ENCODE results near the gene CCDC3.

The CCDC3 gene

DNA sequence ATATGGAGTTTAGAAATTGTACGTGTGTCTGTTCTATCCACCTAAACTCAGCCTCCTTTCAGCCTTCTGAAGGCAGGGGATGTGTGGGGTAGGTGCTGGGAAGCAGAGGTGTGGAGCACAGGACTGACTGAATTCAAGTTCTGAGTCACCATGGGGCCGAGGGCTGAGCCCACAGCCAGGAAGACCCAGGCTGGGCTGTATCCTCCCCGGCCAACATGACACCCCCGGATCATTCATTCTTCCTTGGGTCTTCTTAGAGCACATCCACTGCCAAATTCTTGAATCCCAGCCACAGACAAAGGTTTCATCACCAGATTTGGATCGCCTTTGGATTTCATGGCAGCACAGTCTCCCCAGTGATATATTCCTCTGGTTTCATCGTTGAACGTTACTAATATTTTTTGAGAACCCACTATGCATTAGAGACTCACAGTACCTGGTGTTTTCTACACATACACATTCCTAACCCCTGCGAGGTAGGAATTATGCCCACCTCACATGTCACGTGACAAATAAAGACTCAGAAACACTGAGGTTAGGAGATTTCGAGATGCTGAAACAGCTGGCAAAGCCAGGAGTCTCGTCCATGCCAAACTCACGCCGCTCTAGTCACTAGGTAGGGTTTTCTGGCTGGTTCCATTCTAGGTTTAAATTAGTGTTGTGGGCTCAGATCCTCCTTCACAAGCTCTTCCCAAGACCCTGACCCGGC, 26.9 kb downstream of the CCDC3 start:
- H3K4me1 ChIP-seq (ENCODE audit: insufficient read depth, low read length, severe bottlenecking) = no peaks in the 10 kb centered on the region
- no peaks in the 10 kb centered on the region for H3K9me3 ChIP-seq (ENCODE audit: low read length)
- H3K9me2 ChIP-seq (ENCODE audit: low read depth, low read length) = no peaks in the 10 kb centered on the region
- H3K4me3 ChIP-seq (ENCODE audit: low read depth, low read length, poor library complexity, severe bottlenecking) = no peak overlapping the region
- no peak overlapping the region for H3K27ac ChIP-seq (ENCODE audit: low read depth, low read length, poor library complexity, severe bottlenecking)
- no peaks in the 10 kb centered on the region for H4K20me1 ChIP-seq (ENCODE audit: insufficient read depth, low read length)
- H3K36me3 ChIP-seq (ENCODE audit: insufficient read depth, low read length) = no peaks in the 10 kb centered on the region
- H3K4me2 ChIP-seq (ENCODE audit: low read length) = no peak overlapping the region
- TF ChIP-seq, protein P1, sequence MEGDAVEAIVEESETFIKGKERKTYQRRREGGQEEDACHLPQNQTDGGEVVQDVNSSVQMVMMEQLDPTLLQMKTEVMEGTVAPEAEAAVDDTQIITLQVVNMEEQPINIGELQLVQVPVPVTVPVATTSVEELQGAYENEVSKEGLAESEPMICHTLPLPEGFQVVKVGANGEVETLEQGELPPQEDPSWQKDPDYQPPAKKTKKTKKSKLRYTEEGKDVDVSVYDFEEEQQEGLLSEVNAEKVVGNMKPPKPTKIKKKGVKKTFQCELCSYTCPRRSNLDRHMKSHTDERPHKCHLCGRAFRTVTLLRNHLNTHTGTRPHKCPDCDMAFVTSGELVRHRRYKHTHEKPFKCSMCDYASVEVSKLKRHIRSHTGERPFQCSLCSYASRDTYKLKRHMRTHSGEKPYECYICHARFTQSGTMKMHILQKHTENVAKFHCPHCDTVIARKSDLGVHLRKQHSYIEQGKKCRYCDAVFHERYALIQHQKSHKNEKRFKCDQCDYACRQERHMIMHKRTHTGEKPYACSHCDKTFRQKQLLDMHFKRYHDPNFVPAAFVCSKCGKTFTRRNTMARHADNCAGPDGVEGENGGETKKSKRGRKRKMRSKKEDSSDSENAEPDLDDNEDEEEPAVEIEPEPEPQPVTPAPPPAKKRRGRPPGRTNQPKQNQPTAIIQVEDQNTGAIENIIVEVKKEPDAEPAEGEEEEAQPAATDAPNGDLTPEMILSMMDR (IDR thresholded peaks at IDR 0.05; ENCODE audit: low read length) = no peak
- no peak for TF ChIP-seq EZH2 (IDR thresholded peaks at IDR 0.05; ENCODE audit: borderline replicate concordance, low read length)
- H3F3A ChIP-seq (ENCODE audit: insufficient read depth, low read length) = no peaks in the 10 kb centered on the region
- no peak overlapping the region for H2AFZ ChIP-seq (ENCODE audit: low read length)
- H3K79me2 ChIP-seq (ENCODE audit: insufficient read depth, low read length) = no peaks in the 10 kb centered on the region
- H3K27me3 ChIP-seq (ENCODE audit: insufficient read depth, low read length) = no peaks in the 10 kb centered on the region
- H3K9ac ChIP-seq (ENCODE audit: low read length) = no peak overlapping the region

DNA sequence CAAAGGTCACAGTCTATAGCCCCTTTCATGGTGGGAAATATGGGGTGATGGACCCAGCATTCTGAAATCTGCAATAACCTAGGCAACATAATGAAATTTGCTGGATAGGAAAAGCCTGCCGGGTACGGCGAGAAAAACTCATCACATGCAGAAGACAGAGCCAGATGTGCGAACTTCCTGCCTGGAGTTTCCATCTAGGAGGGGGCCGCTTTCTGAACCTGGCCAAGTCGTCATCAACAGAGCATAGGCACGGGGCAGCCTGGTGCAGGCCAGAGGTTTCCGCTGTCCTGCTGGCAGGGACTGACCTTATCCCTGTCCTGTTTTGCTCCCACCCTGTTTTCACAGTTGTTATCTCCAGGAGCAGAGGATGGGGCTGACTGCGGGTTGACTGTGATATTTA, 27.4 kb downstream of the CCDC3 start:
- H3K27me3 ChIP-seq (ENCODE audit: insufficient read depth, low read length) = no peaks in the 10 kb centered on the region
- H3K9me3 ChIP-seq (ENCODE audit: low read length) = no peaks in the 10 kb centered on the region
- no peak overlapping the region for H3K9ac ChIP-seq (ENCODE audit: low read length)
- H3K4me3 ChIP-seq (ENCODE audit: low read depth, low read length, poor library complexity, severe bottlenecking) = no peak overlapping the region
- TF ChIP-seq, protein P1 (IDR thresholded peaks at IDR 0.05; ENCODE audit: low read length) = no peak
- TF ChIP-seq EZH2 (IDR thresholded peaks at IDR 0.05; ENCODE audit: borderline replicate concordance, low read length) = no peak
- no peak overlapping the region for H3K4me2 ChIP-seq (ENCODE audit: low read length)
- H3K4me1 ChIP-seq (ENCODE audit: insufficient read depth, low read length, severe bottlenecking) = no peaks in the 10 kb centered on the region
- no peak overlapping the region for H3K27ac ChIP-seq (ENCODE audit: low read depth, low read length, poor library complexity, severe bottlenecking)
- H3F3A ChIP-seq (ENCODE audit: insufficient read depth, low read length) = no peaks in the 10 kb centered on the region
- no peak overlapping the region for H2AFZ ChIP-seq (ENCODE audit: low read length)
- H3K36me3 ChIP-seq (ENCODE audit: insufficient read depth, low read length) = no peaks in the 10 kb centered on the region
- H3K79me2 ChIP-seq (ENCODE audit: insufficient read depth, low read length) = no peaks in the 10 kb centered on the region
- H4K20me1 ChIP-seq (ENCODE audit: insufficient read depth, low read length) = no peaks in the 10 kb centered on the region
- no peaks in the 10 kb centered on the region for H3K9me2 ChIP-seq (ENCODE audit: low read depth, low read length)

DNA sequence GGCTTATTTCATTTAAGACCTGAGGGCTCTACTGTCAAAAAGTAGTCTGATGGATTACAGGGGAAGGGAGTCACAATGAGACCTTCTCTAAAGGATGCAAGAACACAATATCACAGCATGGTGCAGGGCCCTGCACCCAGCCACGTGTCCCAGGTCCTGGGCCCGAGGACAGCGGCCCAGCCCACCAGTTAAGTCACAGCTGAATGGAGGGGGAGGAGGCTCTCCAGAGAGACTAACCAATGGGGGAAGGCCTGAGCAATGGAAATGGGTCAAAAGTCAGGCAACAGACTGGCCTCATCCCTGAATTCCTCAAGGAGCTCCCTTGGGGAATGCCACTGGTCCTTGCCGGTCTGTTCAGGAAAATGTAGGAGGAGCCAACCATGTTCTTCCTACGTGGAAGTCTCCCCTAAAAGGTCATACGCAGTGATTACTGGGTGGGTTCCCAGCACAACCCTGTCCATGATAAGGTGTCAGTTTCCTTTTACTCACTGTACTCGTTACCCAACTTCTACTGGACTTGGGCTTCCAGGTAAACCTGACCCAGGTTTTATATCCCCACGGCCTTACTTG, 28.3 kb downstream of the CCDC3 start:
- H3K27me3 ChIP-seq (ENCODE audit: insufficient read depth, low read length) = no peaks in the 10 kb centered on the region
- no peak for TF ChIP-seq EZH2 (IDR thresholded peaks at IDR 0.05; ENCODE audit: borderline replicate concordance, low read length)
- TF ChIP-seq, protein P1 (IDR thresholded peaks at IDR 0.05; ENCODE audit: low read length) = no peak
- no peaks in the 10 kb centered on the region for H3K36me3 ChIP-seq (ENCODE audit: insufficient read depth, low read length)
- H3K9me3 ChIP-seq (ENCODE audit: low read length) = no peaks in the 10 kb centered on the region
- H3K79me2 ChIP-seq (ENCODE audit: insufficient read depth, low read length) = no peaks in the 10 kb centered on the region
- H3K4me2 ChIP-seq (ENCODE audit: low read length) = no peak overlapping the region
- H2AFZ ChIP-seq (ENCODE audit: low read length) = no peak overlapping the region
- H3K4me3 ChIP-seq (ENCODE audit: low read depth, low read length, poor library complexity, severe bottlenecking) = no peak overlapping the region
- no peaks in the 10 kb centered on the region for H3K9me2 ChIP-seq (ENCODE audit: low read depth, low read length)
- H3K4me1 ChIP-seq (ENCODE audit: insufficient read depth, low read length, severe bottlenecking) = no peaks in the 10 kb centered on the region
- no peaks in the 10 kb centered on the region for H4K20me1 ChIP-seq (ENCODE audit: insufficient read depth, low read length)
- H3K27ac ChIP-seq (ENCODE audit: low read depth, low read length, poor library complexity, severe bottlenecking) = no peak overlapping the region
- H3K9ac ChIP-seq (ENCODE audit: low read length) = no peak overlapping the region
- no peaks in the 10 kb centered on the region for H3F3A ChIP-seq (ENCODE audit: insufficient read depth, low read length)

Measured in OCI-LY1 (cell line).